Testis (tissue), 5 donors: Measurements from ENCODE around the gene C1orf210. TPM values are rescaled to one million over a fixed set of nuclear protein-coding genes. Genes with fewer than 3 reads are reported as not detected.

ENCODE experiments used
- DNase-seq: peaks from one replicate; pipeline ENCODE4 v3.0.0-alpha.2; 2019
- H3K27ac ChIP-seq, 2 donors: fragments of 200-600 bp; sonication (generic); one replicate each; pipeline ENCODE4 v1.5.1; 2019
- H3K27me3 ChIP-seq: fragments of 200-600 bp; sonication (generic); one replicate; pipeline ENCODE4 v1.5.1; 2019
- H3K36me3 ChIP-seq: fragments of 200-600 bp; sonication (generic); one replicate; pipeline ENCODE4 v1.5.1; 2017; ENCODE audit warnings: low read depth; ENCODE audit errors: missing control alignments
- H3K4me1 ChIP-seq: fragments of 200-600 bp; sonication (generic); one replicate; pipeline ENCODE4 v1.5.1; 2019
- H3K4me3 ChIP-seq, 2 donors: fragments of 200-600 bp; sonication (generic); one replicate each; pipeline ENCODE4 v1.5.1; 2017 to 2019
- H3K9me3 ChIP-seq: fragments of 200-600 bp; sonication (generic); one replicate; pipeline ENCODE4 v1.5.1; 2017
- POLR2A ChIP-seq: fragments of 450-650 bp; IDR thresholded peaks from one replicate; pipeline ENCODE4 v1.6.1; 2017; ENCODE audit warnings: antibody characterized with exemption, mild to moderate bottlenecking, moderate library complexity
- WGBS, 2 donors: methylation state at CpG; one replicate each; pipeline ENCODE4 v1.1.5; 2018; 5-methylcytosine and 5-hydroxymethylcytosine counted together
- intact Hi-C: fragments of 100-400 bp; cut with DNase I; formaldehyde crosslinking; loops from one replicate; pipeline ENCODE4 v1.15.1; 2023; ENCODE audit warnings: low total_unique reads
- long read RNA-seq, 2 donors: transcript quantifications; one replicate each; lab custom pipeline, GENCODE V29; 2026
- polyA plus RNA-seq: library from polyadenylated mRNA; stranded (reverse); fragments of 350-450 nt; fragmentation: Illumina TruSeq; extraction: RNeasy Lipid Tissue Mini Kit (QIAGEN cat#74804); gene quantifications from one replicate; pipeline ENCODE4 v1.2.3, GENCODE V29; 2014; ENCODE audit warnings: low read depth, low replicate concordance; ENCODE audit not compliant: insufficient read depth
- total RNA-seq, 2 donors: library from RNA; depleted of rRNA; stranded (reverse); fragments of >200 nt; gene quantifications; one replicate each; pipeline ENCODE4 v1.2.3, GENCODE V29; 2016
- TF ChIP-seq, protein P1 (sequence below), 3 experiments: fragments of 450-650 bp in 2 of 3; fragments of 200-600 bp in 1 of 3; sonication (generic) in 1 of 3; IDR thresholded peaks; one replicate each; pipeline ENCODE4 v1.5.1; 2016 to 2019; ENCODE audit warnings: antibody characterized with exemption in 3 of 3, mild to moderate bottlenecking in 2 of 3, moderate library complexity in 1 of 3

The C1orf210 gene
- under 1 TPM in 1 of 2 donors, not detected in 1; 0.25 TPM for total RNA-seq
- polyA plus RNA-seq, result 0.71 TPM
- long read RNA-seq, donor 1, partial matches to known transcripts, result 0 of 1 reads
- long read RNA-seq, donor 1, other reads (novel, unspliced or antisense), result 0 of 1 reads
- long read RNA-seq, donor 2, result 0 reads

DNA sequence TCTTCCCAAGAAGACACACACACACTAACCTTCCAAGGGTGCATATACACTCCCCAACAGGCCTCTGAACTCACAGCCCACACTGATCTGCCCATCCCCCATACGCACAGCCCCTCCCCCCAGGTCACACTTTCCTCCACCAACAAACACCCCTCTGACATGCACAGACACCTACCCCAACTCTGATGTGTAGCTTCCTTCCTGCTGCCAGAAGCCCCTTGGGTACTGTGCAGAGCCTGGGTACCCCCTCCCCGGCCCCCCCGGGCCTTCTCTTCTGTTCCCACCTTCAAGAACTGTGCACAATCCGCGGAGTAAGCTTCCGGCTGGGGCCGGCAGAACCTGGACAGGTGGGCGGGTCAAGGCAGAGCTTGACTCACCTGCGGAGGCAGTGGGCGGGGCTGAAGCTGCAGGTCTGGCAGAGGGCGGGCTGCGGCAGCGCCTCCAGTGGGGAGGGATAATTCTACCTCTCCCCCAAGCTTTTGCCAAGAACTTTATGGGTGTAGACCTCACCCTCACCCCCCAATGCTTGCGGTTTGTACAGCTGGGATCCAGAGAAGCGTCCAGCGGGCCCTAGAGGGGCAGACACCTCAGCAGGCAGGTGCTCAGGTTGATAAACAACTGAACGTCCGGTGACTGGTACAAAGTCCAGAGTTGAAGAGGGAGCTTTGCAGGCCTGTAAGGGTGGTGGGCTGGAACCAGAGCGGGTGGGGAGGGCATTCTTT is at the start of gene C1orf210:
Gene C1orf210 (minus strand): TSS at position 313 of the 722 bp plus-strand sequence. CDS start 2,311 bp downstream, outside the sequence.
- no peaks in the 10 kb centered on the region for H3K27me3 ChIP-seq
- no peak for TF ChIP-seq POLR2A
- TF ChIP-seq, protein P1, sequence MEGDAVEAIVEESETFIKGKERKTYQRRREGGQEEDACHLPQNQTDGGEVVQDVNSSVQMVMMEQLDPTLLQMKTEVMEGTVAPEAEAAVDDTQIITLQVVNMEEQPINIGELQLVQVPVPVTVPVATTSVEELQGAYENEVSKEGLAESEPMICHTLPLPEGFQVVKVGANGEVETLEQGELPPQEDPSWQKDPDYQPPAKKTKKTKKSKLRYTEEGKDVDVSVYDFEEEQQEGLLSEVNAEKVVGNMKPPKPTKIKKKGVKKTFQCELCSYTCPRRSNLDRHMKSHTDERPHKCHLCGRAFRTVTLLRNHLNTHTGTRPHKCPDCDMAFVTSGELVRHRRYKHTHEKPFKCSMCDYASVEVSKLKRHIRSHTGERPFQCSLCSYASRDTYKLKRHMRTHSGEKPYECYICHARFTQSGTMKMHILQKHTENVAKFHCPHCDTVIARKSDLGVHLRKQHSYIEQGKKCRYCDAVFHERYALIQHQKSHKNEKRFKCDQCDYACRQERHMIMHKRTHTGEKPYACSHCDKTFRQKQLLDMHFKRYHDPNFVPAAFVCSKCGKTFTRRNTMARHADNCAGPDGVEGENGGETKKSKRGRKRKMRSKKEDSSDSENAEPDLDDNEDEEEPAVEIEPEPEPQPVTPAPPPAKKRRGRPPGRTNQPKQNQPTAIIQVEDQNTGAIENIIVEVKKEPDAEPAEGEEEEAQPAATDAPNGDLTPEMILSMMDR (IDR thresholded peaks at IDR 0.05), result no peak
- no peaks in the 10 kb centered on the region for H3K36me3 ChIP-seq
- H3K4me3 ChIP-seq, result no peak within 1 kb of the TSS
- H3K9me3 ChIP-seq, result no peaks in the 10 kb centered on the region
- DNase-seq, result no peak
- peaks cover 3% of the 10 kb centered on the region for H3K4me1 ChIP-seq
- H3K27ac ChIP-seq, result no peak within 1 kb of the TSS
- intact Hi-C loops, result no loop called here
- WGBS, 2 donors, result 28 to 47% methylated on average over 9 to 19 of the region's 19 CpGs

DNA sequence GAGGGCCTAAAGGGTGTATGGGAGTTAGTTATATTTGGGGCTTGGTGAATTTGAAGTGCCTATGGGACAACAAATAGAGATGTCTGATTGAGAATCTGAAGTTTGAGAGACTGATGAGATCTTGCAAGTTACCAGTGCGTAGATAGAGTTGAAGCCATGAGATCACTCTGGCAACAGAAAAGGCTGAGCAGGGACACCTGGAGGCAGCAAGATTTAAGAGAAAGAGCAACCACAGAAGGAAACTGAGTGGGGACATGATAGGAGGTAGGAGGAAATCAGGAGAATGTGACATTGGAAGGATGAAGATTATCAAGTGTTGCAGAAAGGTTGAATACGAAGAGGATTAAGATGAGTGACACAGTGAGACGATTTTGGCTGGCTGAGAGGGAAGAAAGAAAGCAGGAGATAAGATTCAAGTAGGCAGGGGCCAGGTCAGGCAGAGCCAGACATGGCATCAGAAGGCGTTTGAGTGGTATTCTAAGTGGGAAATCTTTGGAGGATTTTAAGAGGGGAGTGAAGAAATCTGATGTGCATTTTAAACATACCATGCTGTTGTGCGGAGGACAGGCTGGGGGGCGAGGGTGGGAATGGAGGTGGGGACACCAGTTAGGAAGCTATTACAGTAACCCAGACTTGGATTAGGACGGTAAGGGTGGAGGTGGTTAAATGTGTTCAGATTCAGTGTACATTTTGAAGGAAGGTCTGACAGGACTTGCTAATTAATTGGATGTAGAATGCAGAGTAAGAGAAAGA is 49.2 kb upstream of the C1orf210 start:
- Histone ChIP-seq H3K4me3 (no peak overlapping the region), H3K4me1 (peaks cover 3% of the 10 kb centered on the region), H3K27me3 (no peaks in the 10 kb centered on the region), H3K36me3 (no peaks in the 10 kb centered on the region), H3K27ac (no peak overlapping the region), H3K9me3 (no peaks in the 10 kb centered on the region)
- TF ChIP-seq, protein P1 (IDR thresholded peaks at IDR 0.05), result no peak
- TF ChIP-seq POLR2A, result no peak
- 78 to 84% methylated on average over 7 of the region's 7 CpGs for WGBS, 2 donors
- no peak for DNase-seq
- intact Hi-C loops, result no loop called here

DNA sequence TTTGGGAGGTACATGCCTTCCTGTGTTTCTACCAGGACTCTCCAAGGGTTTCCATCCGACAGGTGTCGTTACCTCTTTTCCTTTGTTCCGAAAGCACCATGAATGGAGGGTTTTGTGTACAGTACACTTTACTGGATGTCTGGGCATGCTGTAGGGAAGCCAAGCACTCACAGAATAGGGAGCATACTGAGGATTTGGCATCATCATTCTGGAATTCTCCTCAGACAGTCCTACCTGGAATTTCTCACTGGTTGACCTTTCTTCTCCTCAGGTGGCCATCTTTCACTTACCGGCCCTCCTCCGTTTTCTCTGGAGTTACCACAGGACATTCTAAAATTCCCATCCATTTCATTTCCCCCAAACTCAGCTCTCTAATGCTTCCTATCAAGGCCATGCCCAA is 46.3 kb upstream of the C1orf210 start:
- intact Hi-C loops, result no loop called here
- 95 to 100% methylated on average over 5 of the region's 5 CpGs for WGBS, 2 donors
- Histone ChIP-seq H3K27me3 (no peaks in the 10 kb centered on the region), H3K36me3 (no peaks in the 10 kb centered on the region), H3K27ac (no peak overlapping the region), H3K4me3 (no peak overlapping the region), H3K9me3 (no peaks in the 10 kb centered on the region), H3K4me1 (peaks cover 3% of the 10 kb centered on the region)
- no peak for DNase-seq
- TF ChIP-seq POLR2A, result no peak
- TF ChIP-seq, protein P1 (IDR thresholded peaks at IDR 0.05), result no peak

DNA sequence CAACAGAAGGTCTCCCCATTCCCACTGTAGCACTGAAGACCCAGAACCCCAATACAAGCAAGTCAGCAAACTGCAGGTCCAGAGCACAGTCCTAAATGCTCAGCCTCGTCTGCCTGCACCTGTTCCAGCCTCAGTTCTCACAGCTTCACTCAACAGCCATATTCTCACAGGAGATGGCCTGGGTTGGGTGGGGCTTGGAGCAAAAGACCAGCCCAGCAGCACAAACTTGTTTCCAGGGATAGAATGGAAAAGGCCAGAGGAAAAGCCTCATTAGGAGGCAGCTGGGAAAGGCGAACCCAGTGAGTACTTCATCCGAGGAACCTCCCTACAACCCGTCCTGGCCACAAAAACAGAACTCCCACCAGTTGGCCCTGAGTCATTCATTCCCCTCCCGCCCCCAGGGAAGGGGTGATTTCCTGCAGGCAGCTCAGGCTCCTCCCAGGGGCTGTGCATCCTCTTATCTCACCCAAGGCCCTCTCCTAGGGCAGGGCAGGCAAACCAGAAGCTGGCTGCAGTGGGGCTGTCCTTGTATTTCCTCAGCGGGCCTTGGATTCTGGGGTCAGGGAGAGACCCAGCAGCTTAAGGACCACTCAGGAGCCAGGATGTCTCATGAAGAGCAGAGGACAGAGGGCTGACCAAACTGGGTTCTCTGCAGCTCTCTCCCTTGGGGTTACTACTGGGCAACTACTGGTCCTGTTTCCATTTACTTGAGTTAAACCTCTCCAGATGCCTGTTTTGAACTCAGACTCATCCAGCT is 44.8 kb upstream of the C1orf210 start:
- DNase-seq, result peak; percentile 25
- no peak overlapping the region for H3K4me3 ChIP-seq
- intact Hi-C loops, result no loop called here

More for the DNA sequence above, 44.8 kb upstream of the C1orf210 start:
- Histone ChIP-seq H3K27ac (no peak overlapping the region), H3K9me3 (no peaks in the 10 kb centered on the region), H3K27me3 (no peaks in the 10 kb centered on the region), H3K4me1 (peaks cover 3% of the 10 kb centered on the region), H3K36me3 (no peaks in the 10 kb centered on the region)
- WGBS, 2 donors, result 32 to 47% methylated on average over 5 to 6 of the region's 6 CpGs
- no peak for TF ChIP-seq POLR2A
- TF ChIP-seq, protein P1 (IDR thresholded peaks at IDR 0.05), result no peak
